ENCODE data around the gene USP38.

The USP38 gene

DNA sequence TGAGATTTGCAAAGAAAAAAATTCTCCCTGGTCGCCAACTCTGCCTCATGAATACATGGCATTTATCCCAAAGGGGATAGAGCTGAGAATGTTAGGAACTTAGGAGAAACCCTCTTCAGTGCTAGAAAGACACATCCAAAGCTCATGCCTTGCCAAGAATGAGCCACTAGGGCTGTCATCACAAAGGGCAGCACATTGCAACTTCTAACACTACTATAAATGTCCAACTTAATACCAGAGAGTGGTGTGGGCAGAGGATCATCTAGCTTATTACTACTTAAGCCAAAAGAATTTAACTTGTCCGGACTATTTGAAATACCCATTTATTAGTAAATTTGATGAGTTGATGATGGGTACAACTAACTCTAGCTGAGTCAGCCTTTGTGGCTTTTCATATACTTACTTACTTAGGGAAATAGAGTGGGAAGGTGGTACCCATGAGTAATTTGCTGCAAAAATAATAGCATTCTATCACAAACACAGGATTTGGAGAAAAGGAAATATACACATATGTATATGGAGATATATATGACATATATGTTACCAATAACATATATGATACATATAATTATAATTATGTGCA is 85.6 kb downstream of the USP38 start:
- no peaks in the 10 kb centered on the region for H4K20me1 ChIP-seq

More for the DNA sequence above, 85.6 kb downstream of the USP38 start:
- H3K27me3 ChIP-seq = no peaks in the 10 kb centered on the region
- H3K4me1 ChIP-seq = no peaks in the 10 kb centered on the region
- H3K9ac ChIP-seq = no peak overlapping the region
- no peak overlapping the region for H3K4me2 ChIP-seq
- no peaks in the 10 kb centered on the region for H3K36me3 ChIP-seq
- no peak overlapping the region for H3K27ac ChIP-seq
- peaks cover 39 to 51% (median 48%) of the 10 kb centered on the region in 11 experiments for H3K9me3 ChIP-seq (replicated peaks in 1 of 11)
- H3K4me3 ChIP-seq = no peak overlapping the region
- TF ChIP-seq Cebpa-rat (IDR thresholded peaks at IDR 0.05) = no peak
